Adrenal gland (tissue), 5 donors: ENCODE results near the gene SCFD2.
A peak's percentile ranks its signal among the peaks of the same experiment; 100 is the strongest.

Experiments
- CTCF ChIP-seq, 6 experiments: fragments of 450-650 bp in 4 of 6; fragments of 200-600 bp in 2 of 6; sonication (generic) in 1 of 6; IDR thresholded peaks; 1 replicate in 5 of 6; 2 replicates in 1 of 6; pipeline versions ENCODE4 v1.5.1 to v1.8.0; 2016 to 2021; ENCODE audit warnings: antibody characterized with exemption in 6 of 6, mild to moderate bottlenecking in 2 of 6, moderate library complexity in 1 of 6
- POLR2A ChIP-seq, 2 donors: fragments of 450-650 bp; IDR thresholded peaks; one replicate each; pipeline ENCODE4 v1.6.1; 2017; ENCODE audit warnings: antibody characterized with exemption in 2 of 2, mild to moderate bottlenecking in 2 of 2, moderate library complexity in 1 of 2
- donor health status: DM: no; HTN: no; CAD: no.

DNA sequence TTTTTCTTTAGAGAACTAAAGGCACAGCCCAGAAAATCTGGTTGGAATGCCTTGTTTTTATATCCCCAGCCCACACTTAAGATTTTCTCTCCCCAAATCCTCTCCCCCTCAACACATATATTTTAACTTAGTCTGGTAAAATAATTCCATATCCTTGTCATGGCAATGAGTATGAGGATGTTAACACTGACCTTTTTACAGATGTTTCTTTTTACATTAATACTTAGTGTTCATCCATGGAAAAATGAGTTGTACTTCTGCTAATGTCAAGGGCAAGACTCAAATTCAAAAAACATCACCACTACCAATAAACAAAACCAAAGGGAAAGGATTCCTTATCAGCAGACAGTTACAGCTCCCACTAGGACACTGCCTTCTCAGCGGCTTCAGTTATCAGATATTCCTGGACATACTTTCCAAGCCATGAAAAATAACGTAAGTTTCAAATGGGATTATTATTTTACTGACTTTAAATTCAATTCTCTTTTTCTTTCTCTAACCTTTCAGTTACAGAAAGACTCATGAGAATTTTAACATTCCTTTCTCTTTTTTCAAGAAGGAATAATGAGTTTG lies 420.4 kb downstream of the SCFD2 start:
- no peak for TF ChIP-seq CTCF (IDR thresholded peaks at IDR 0.05)
- TF ChIP-seq POLR2A (IDR thresholded peaks at IDR 0.05) = peak in 1 of 2 donors; percentile 60
